Measurements from ENCODE around the gene ACOX1. TPM values are rescaled to one million over a fixed set of nuclear protein-coding genes. Genes with fewer than 3 reads are reported as not detected.

The ACOX1 gene
- total RNA-seq, 5 donors from 2014 or later (not counting 1 experiment from before 2014, with no cell fraction given), result 17.6 to 33.8 (median 29.1) TPM

DNA sequence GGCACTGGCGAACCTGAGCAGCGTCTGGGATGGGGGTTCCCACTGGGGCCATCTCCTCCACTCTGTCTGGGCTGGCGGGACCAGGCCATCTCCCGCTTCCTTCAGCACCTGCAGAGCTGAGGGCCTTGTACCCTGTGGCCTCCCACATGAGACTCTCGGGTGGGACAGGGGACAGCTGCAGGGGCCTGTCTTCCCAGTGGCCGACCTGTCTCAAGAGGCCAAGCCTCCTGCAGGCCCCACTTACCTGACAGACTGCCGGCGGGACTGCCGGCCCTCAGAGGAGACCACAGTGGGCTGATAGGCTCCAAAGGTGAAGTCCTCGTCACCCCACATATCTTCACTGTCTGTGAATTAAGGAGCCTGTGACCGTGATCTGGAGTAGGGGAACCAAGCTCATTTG, 53.9 kb downstream of the ACOX1 start:
- no peaks in the 10 kb centered on the region for H3K4me1 Mint-ChIP-seq
- ATAC-seq (replicated peaks in 1 of 4), result no peak
- POLR2A ChIA-PET, result interaction anchor here in 1 of 2 donors (0.6 kb wide), 1 partner anchor 385 kb away, joined by 8 read pairs; no protein-coding TSS in a partner anchor
- H3K9me3 ChIP-seq, result no peaks in the 10 kb centered on the region
- peaks cover 0 to 7% of the 10 kb centered on the region in 2 donors for H3K36me3 ChIP-seq (ENCODE audit: control insufficient read depth in 2 of 2, extremely low read depth in 1 of 2, insufficient read depth in 1 of 2, low read length in 1 of 2)
- no peak overlapping the region for H3K27ac ChIP-seq (ENCODE audit: low read length)
- no peaks in the 10 kb centered on the region for H3K36me3 Mint-ChIP-seq
- H3K4me1 ChIP-seq (ENCODE audit: control insufficient read depth in 1 of 2, extremely low read depth in 1 of 2, insufficient read depth in 2 of 2, low read length in 2 of 2), result no peaks in the 10 kb centered on the region
- H3K9me3 Mint-ChIP-seq, result no peaks in the 10 kb centered on the region
- no peaks in the 10 kb centered on the region for H3K27me3 ChIP-seq (replicated peaks in 1 of 2; ENCODE audit: control insufficient read depth in 2 of 2, extremely low read depth in 1 of 2, insufficient read depth in 2 of 2, low read length in 1 of 2)
- CTCF ChIA-PET, result interaction anchor here in 1 of 2 donors (0.9 kb wide), 1 partner anchor 90 kb away, joined by 3 read pairs; no protein-coding TSS in a partner anchor
- H3K4me3 ChIP-seq (ENCODE audit: control insufficient read depth in 1 of 2, extremely low read depth in 1 of 2, low read length in 1 of 2), result no peak overlapping the region
- no peak overlapping the region for H3K4me3 Mint-ChIP-seq
- no peak overlapping the region for H3K27ac Mint-ChIP-seq
- WGBS (ENCODE audit: insufficient coverage), result 89% methylated on average over 6 of the region's 11 CpGs
- no peak for DNase-seq
- H3K27me3 Mint-ChIP-seq, result no peaks in the 10 kb centered on the region

DNA sequence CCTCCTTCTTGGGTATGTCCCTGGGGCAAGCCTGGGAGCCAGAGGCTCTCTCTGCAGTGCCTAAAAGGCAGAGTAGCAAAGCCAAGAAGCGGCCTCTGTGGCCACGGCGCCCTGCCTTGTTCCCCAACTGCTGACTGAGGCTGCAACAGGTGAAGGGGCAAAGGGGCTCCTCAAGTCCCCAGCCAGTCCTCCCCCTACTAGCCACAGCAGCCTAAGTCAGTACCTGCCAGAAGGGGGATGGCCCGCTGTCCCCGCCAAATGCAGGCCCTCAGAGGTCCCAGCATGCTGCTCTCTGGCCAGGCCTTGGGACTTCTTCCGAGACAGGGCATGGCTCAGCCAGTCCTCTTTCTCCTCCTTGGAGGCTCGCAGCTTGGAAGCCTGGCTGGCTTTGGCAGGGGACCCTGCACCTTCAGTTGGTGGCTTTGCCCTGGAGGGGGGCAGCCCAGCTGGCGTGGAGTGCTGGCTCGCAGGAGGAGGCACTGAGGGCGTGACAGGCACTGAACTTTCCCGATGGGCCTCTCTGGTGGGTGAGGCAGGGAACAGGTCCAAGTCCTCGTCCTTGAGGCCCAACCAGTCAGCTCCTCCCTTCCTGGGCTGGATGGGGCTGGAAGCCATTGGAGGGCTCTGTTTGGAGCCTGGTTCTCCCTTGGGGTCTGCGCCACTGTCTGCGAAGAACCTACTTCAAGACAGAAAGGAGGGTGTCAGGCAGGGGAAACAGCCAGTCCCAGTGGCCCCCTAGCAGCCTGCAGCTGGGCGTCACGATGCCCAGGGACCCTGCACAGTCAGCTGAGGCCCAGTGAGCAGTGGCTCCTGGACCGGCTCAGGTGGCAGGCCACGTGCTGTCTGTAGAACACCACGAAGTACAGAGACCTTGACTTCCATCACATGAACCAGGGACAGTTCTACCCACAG, 55.7 kb downstream of the ACOX1 start:
- Histone ChIP-seq H3K4me3 (ENCODE audit: control insufficient read depth in 1 of 2, extremely low read depth in 1 of 2, low read length in 1 of 2) (no peak overlapping the region), H3K4me1 (ENCODE audit: control insufficient read depth in 1 of 2, extremely low read depth in 1 of 2, insufficient read depth in 2 of 2, low read length in 2 of 2) (no peaks in the 10 kb centered on the region), H3K9me3 (no peaks in the 10 kb centered on the region), H3K27ac (ENCODE audit: low read length) (no peak overlapping the region), H3K27me3 (replicated peaks in 1 of 2; ENCODE audit: control insufficient read depth in 2 of 2, extremely low read depth in 1 of 2, insufficient read depth in 2 of 2, low read length in 1 of 2) (no peaks in the 10 kb centered on the region), H3K36me3 (ENCODE audit: control insufficient read depth in 2 of 2, extremely low read depth in 1 of 2, insufficient read depth in 1 of 2, low read length in 1 of 2) (peaks cover 0 to 13% of the 10 kb centered on the region in 2 donors)
- POLR2A ChIA-PET, result interaction anchor here in 1 of 2 donors (0.6 kb wide), 1 partner anchor 805 kb away, joined by 5 read pairs; no protein-coding TSS in a partner anchor
- CTCF ChIA-PET, result no interaction called here
- WGBS (ENCODE audit: insufficient coverage), result 92% methylated on average over 17 of the region's 19 CpGs
- no peak for DNase-seq
- no peaks in the 10 kb centered on the region for H3K36me3 Mint-ChIP-seq
- H3K4me3 Mint-ChIP-seq, result no peak overlapping the region
- ATAC-seq (replicated peaks in 1 of 4), result no peak
- no peaks in the 10 kb centered on the region for H3K27me3 Mint-ChIP-seq
- H3K27ac Mint-ChIP-seq, result no peak overlapping the region
- no peaks in the 10 kb centered on the region for H3K4me1 Mint-ChIP-seq
- no peaks in the 10 kb centered on the region for H3K9me3 Mint-ChIP-seq

DNA sequence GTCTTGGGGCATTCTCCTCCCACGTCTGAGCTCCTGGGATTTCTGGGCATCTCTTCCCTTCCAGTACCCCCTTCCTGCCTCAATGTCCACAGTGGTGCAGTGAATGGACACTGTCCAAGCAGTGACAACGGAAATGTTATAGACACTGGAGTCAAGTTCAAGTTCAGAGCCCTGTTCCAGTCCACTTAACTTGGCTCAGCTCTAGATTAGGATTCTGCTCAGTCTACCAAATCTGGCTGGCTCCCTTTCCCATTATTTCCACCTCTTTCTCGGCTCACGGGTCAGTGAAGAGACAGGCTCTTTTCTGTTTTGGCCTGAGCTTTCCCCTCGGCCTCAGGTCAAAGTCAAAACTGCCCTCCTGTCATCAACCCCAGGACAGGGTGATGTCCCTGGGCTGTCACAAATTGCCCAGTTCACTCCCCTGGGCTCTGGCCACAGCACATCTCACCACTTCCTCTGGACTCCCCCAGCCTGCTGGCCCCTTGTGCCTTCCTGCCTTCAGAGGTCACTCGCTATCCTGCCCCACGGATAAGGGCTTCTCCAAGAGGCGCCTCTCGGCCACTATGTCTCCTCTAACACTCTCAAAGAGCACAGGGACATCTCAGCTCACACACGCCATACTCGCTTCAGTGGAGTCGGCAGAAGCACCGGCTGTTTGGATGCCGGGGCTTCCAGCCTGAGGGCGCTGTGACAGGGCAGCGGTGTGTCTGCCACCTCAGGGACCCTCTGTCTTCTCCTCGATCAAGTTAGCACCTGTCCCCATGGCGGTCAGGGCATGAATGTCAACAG, 56.6 kb downstream of the ACOX1 start:
- WGBS (ENCODE audit: insufficient coverage), result 97% methylated on average over 18 of the region's 18 CpGs
- Mint-ChIP-seq H3K9me3 (no peaks in the 10 kb centered on the region), H3K27me3 (no peaks in the 10 kb centered on the region), H3K4me3 (no peak overlapping the region), H3K4me1 (no peaks in the 10 kb centered on the region), H3K36me3 (no peaks in the 10 kb centered on the region), H3K27ac (no peak overlapping the region)
- DNase-seq (no peak), ATAC-seq (replicated peaks in 1 of 4) (no peak)
- CTCF ChIA-PET, result no interaction called here
- Histone ChIP-seq H3K4me3 (ENCODE audit: control insufficient read depth in 1 of 2, extremely low read depth in 1 of 2, low read length in 1 of 2) (no peak overlapping the region), H3K36me3 (ENCODE audit: control insufficient read depth in 2 of 2, extremely low read depth in 1 of 2, insufficient read depth in 1 of 2, low read length in 1 of 2) (peaks cover 0 to 13% of the 10 kb centered on the region in 2 donors), H3K4me1 (ENCODE audit: control insufficient read depth in 1 of 2, extremely low read depth in 1 of 2, insufficient read depth in 2 of 2, low read length in 2 of 2) (peaks cover 0 to 6% of the 10 kb centered on the region in 2 experiments), H3K27ac (ENCODE audit: low read length) (no peak overlapping the region), H3K9me3 (no peaks in the 10 kb centered on the region), H3K27me3 (replicated peaks in 1 of 2; ENCODE audit: control insufficient read depth in 2 of 2, extremely low read depth in 1 of 2, insufficient read depth in 2 of 2, low read length in 1 of 2) (no peaks in the 10 kb centered on the region)
- POLR2A ChIA-PET, result no interaction called here

DNA sequence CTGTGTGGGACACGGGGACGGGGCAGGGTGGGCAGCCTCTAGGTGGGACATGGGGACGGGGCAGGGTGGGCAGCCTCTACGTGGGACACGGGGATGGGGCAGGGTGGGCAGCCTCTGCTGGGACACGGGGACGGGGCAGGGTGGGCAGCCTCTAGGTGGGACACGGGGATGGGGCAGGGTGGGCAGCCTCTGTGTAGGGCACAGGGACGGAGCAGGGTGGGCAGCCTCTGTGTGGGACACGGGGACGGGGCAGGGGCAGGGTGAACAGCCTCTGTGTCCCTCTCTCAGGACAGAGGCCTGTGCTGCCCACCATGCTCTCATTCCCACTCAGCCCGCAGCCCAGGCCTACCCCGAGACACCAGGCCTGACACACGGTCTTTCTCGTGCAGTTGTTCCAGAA, 57.4 kb downstream of the ACOX1 start:
- H3K9me3 ChIP-seq, result no peaks in the 10 kb centered on the region
- no peak overlapping the region for H3K4me3 ChIP-seq (ENCODE audit: control insufficient read depth in 1 of 2, extremely low read depth in 1 of 2, low read length in 1 of 2)
- ChIA-PET POLR2A (no interaction called here), CTCF (no interaction called here)
- no peaks in the 10 kb centered on the region for H3K27me3 ChIP-seq (replicated peaks in 1 of 2; ENCODE audit: control insufficient read depth in 2 of 2, extremely low read depth in 1 of 2, insufficient read depth in 2 of 2, low read length in 1 of 2)
- Mint-ChIP-seq H3K4me1 (peaks cover 0 to 4% (median 3%) of the 10 kb centered on the region in 3 donors), H3K27me3 (no peaks in the 10 kb centered on the region), H3K36me3 (peaks cover 4% of the 10 kb centered on the region), H3K27ac (no peak overlapping the region), H3K4me3 (no peak overlapping the region), H3K9me3 (no peaks in the 10 kb centered on the region)
- H3K27ac ChIP-seq (ENCODE audit: low read length), result no peak overlapping the region
- DNase-seq (no peak), ATAC-seq (replicated peaks in 1 of 4) (no peak)
- peaks cover 0 to 13% of the 10 kb centered on the region in 2 donors for H3K36me3 ChIP-seq (ENCODE audit: control insufficient read depth in 2 of 2, extremely low read depth in 1 of 2, insufficient read depth in 1 of 2, low read length in 1 of 2)
- WGBS (ENCODE audit: insufficient coverage), result 93% methylated on average over 14 of the region's 15 CpGs
- H3K4me1 ChIP-seq (ENCODE audit: control insufficient read depth in 1 of 2, extremely low read depth in 1 of 2, insufficient read depth in 2 of 2, low read length in 2 of 2), result peaks cover 0 to 7% of the 10 kb centered on the region in 2 experiments

- Mint-ChIP-seq H3K4me3 (no peak overlapping the region), H3K27ac (no peak overlapping the region), H3K4me1 (peaks cover 0 to 4% (median 3%) of the 10 kb centered on the region in 3 donors), H3K27me3 (no peaks in the 10 kb centered on the region), H3K36me3 (peaks cover 4% of the 10 kb centered on the region), H3K9me3 (no peaks in the 10 kb centered on the region)
- 94% methylated on average over 9 of the region's 11 CpGs for WGBS (ENCODE audit: insufficient coverage)
- no peak overlapping the region for H3K4me3 ChIP-seq (ENCODE audit: control insufficient read depth in 1 of 2, extremely low read depth in 1 of 2, low read length in 1 of 2)
- H3K9me3 ChIP-seq, result no peaks in the 10 kb centered on the region
- no peaks in the 10 kb centered on the region for H3K27me3 ChIP-seq (replicated peaks in 1 of 2; ENCODE audit: control insufficient read depth in 2 of 2, extremely low read depth in 1 of 2, insufficient read depth in 2 of 2, low read length in 1 of 2)
- peaks cover 0 to 13% of the 10 kb centered on the region in 2 donors for H3K36me3 ChIP-seq (ENCODE audit: control insufficient read depth in 2 of 2, extremely low read depth in 1 of 2, insufficient read depth in 1 of 2, low read length in 1 of 2)
- H3K27ac ChIP-seq (ENCODE audit: low read length), result no peak overlapping the region
- DNase-seq (no peak), ATAC-seq (replicated peaks in 1 of 4) (no peak)
- CTCF ChIA-PET, result interaction anchor here in 1 of 2 donors (0.7 kb wide), 1 partner anchor 1517 kb away, joined by 4 read pairs; no protein-coding TSS in a partner anchor
- POLR2A ChIA-PET, result interaction anchor here (0.6 kb wide), 2 partner anchors 117 to 269 kb away, joined by 3 to 4 read pairs; no protein-coding TSS in a partner anchor
- peaks cover 0 to 7% of the 10 kb centered on the region in 2 experiments for H3K4me1 ChIP-seq (ENCODE audit: control insufficient read depth in 1 of 2, extremely low read depth in 1 of 2, insufficient read depth in 2 of 2, low read length in 2 of 2)
Measured at GRCh38 chr17:75920045-75920560, 58.9 kb downstream of the ACOX1 start.

- ATAC-seq (replicated peaks in 1 of 4) (no peak), DNase-seq (no peak)
- H3K27ac Mint-ChIP-seq, result no peak overlapping the region
- H3K36me3 Mint-ChIP-seq, result peaks cover 4% of the 10 kb centered on the region
- H3K4me3 ChIP-seq (ENCODE audit: control insufficient read depth in 1 of 2, extremely low read depth in 1 of 2, low read length in 1 of 2), result no peak overlapping the region
- H3K27me3 ChIP-seq (replicated peaks in 1 of 2; ENCODE audit: control insufficient read depth in 2 of 2, extremely low read depth in 1 of 2, insufficient read depth in 2 of 2, low read length in 1 of 2), result no peaks in the 10 kb centered on the region
- no peaks in the 10 kb centered on the region for H3K9me3 ChIP-seq
- 97% methylated on average over 22 of the region's 22 CpGs for WGBS (ENCODE audit: insufficient coverage)
- peaks cover 0 to 13% of the 10 kb centered on the region in 2 donors for H3K36me3 ChIP-seq (ENCODE audit: control insufficient read depth in 2 of 2, extremely low read depth in 1 of 2, insufficient read depth in 1 of 2, low read length in 1 of 2)
- no peaks in the 10 kb centered on the region for H3K27me3 Mint-ChIP-seq
- no peak overlapping the region for H3K4me3 Mint-ChIP-seq
- POLR2A ChIA-PET, result interaction anchor here in 1 of 2 donors (0.6 kb wide), 1 partner anchor 116 kb away, joined by 3 read pairs; no protein-coding TSS in a partner anchor
- peaks cover 0 to 7% of the 10 kb centered on the region in 2 experiments for H3K4me1 ChIP-seq (ENCODE audit: control insufficient read depth in 1 of 2, extremely low read depth in 1 of 2, insufficient read depth in 2 of 2, low read length in 2 of 2)
- CTCF ChIA-PET, result no interaction called here
- no peaks in the 10 kb centered on the region for H3K9me3 Mint-ChIP-seq
- H3K27ac ChIP-seq (ENCODE audit: low read length), result no peak overlapping the region
- peaks cover 0 to 4% (median 3%) of the 10 kb centered on the region in 3 donors for H3K4me1 Mint-ChIP-seq
Measured at GRCh38 chr17:75919611-75920010, 59.4 kb downstream of the ACOX1 start.

Measured in T-cell (primary cell).